Heart left ventricle (tissue), 16 donors: ENCODE data around the gene S1PR4. TPM values are rescaled to one million over a fixed set of nuclear protein-coding genes. Genes with fewer than 3 reads are reported as not detected.
"Not testable (repeated sequence)": the region's sequence is repeated elsewhere in the genome, so short reads cannot be mapped to it uniquely, and the experiment has no call there.

Source experiments
- ATAC-seq, 4 donors: fragments of 200-7000 bp; cut with Tn5 transposase; one replicate each; pipeline ENCODE4 v1.9.1; 2020 to 2022; ENCODE audit warnings: moderate library complexity in 4 of 4, mild to moderate bottlenecking in 3 of 4, moderate number of reproducible peaks in 1 of 4
- DNase-seq, 5 donors: peaks; one replicate each; pipeline ENCODE4 v3.0.0-alpha.2; 2020
- H3K27ac ChIP-seq, 12 donors: fragments of 200-600 bp; sonication (generic) in 4 of 12; one replicate each; pipeline versions ENCODE4 v1.5.0 to v1.8.0; 2016 to 2022; ENCODE audit warnings: mild to moderate bottlenecking in 2 of 12
- H3K27me3 ChIP-seq, 9 donors: fragments of 200-600 bp; sonication (generic) in 2 of 9; one replicate each; pipeline versions ENCODE4 v1.5.1 to v1.8.0; 2016 to 2022; ENCODE audit warnings: mild to moderate bottlenecking in 3 of 9
- H3K36me3 ChIP-seq, 9 donors: fragments of 200-600 bp; sonication (generic) in 2 of 9; one replicate each; pipeline versions ENCODE4 v1.5.0 to v1.8.0; 2018 to 2022; ENCODE audit warnings: mild to moderate bottlenecking in 2 of 9
- H3K4me1 ChIP-seq, 12 donors: fragments of 200-600 bp; sonication (generic) in 4 of 12; one replicate each; pipeline versions ENCODE4 v1.5.0 to v1.8.0; 2016 to 2022; ENCODE audit warnings: mild to moderate bottlenecking in 3 of 12
- H3K4me3 ChIP-seq, 12 donors: fragments of 200-600 bp; sonication (generic) in 4 of 12; one replicate each; pipeline versions ENCODE4 v1.5.0 to v1.8.0; 2017 to 2022; ENCODE audit warnings: mild to moderate bottlenecking in 9 of 12, moderate library complexity in 4 of 12
- H3K9me3 ChIP-seq, 12 donors: fragments of 200-600 bp; sonication (generic) in 4 of 12; one replicate each; pipeline versions ENCODE4 v1.5.0 to v1.8.0; 2016 to 2022; ENCODE audit warnings: mild to moderate bottlenecking in 1 of 12
- CTCF ChIP-seq, 12 donors: fragments of 200-600 bp; sonication (generic) in 4 of 12; IDR thresholded peaks; one replicate each; pipeline versions ENCODE4 v1.5.0 to v1.8.0; 2018 to 2022; ENCODE audit warnings: antibody characterized with exemption in 12 of 12, mild to moderate bottlenecking in 5 of 12
- POLR2A ChIP-seq, 2 donors: fragments of 450-650 bp; IDR thresholded peaks; one replicate each; pipeline ENCODE4 v1.6.1; 2017; ENCODE audit warnings: antibody characterized with exemption in 2 of 2, mild to moderate bottlenecking in 2 of 2, moderate library complexity in 2 of 2
- WGBS, 4 donors: extraction: QIAGEN DNeasy Blood & Tissue Kit in 2 of 4; methylation state at CpG; one replicate each; pipeline versions ENCODE4 v1.1.5 to v1.1.7; 2013 to 2018; 5-methylcytosine and 5-hydroxymethylcytosine counted together
- intact Hi-C, 10 donors: fragments of 100-400 bp; cut with DNase I; formaldehyde crosslinking; loops; one replicate each; pipeline versions ENCODE4 v1.11.1 to v1.14.2; 2022
- polyA plus RNA-seq, 2 donors: library from polyadenylated mRNA; stranded (reverse); fragments of 200-250 nt; gene quantifications; one replicate each; pipeline ENCODE4 v1.2.3, GENCODE V29; 2013
- total RNA-seq, 9 donors: library from RNA; depleted of rRNA in 2 of 9; stranded (reverse); fragments of >200 nt in 2 of 9; fragmentation: NEBNext Ultra II Directional in 3 of 9; extraction: Animal tissue kit (Norgen Biotek cat#: 25700) in 3 of 9; gene quantifications; one replicate each; pipeline versions ENCODE4 v1.1.0 to v1.2.4, GENCODE V29; 2016 to 2023
- donor health status: ischemic (EF 13 %, LVEDD 7.1; RV severe dilation, severe dysfunction).
- donor health status: healthy with polysubstance abuse.
- donor health status: DM: no; HTN: yes; CAD: no.
- donor health status: DM: no; HTN: no; CAD: no.
- donor health status: ischemic (EF 25% LVEDD 6.9; RV normal size, moderate dysfunction).
- donor health status: ischemic (EF 25% LVEDD 5.7; RV mildly dilated, moderate dysfunction).
- donor health status: healthy.
- donor health status: DM: yes; HTN: yes; CAD: no.
- donor health status: ischemic (EF 35%, LVEDD 5.7; RV mildly dilated, moderate dysfunction).
- donor health status: nonischemic (EF 11% LVEDD 7.7; RV severe dilation, severe dysfunction).
- donor health status: DM: yes; HTN: yes; CAD: no.
- donor health status: PGD.
- donor health status: ischemic (EF 29% LVEDD 5.4; RV normal size, mild dysfunction).
- donor health status: nonischemic (EF 23%, LVEDD 6.1; RV moderate dilation, normal function).

Gene S1PR4
- total and polyA plus RNA-seq, 11 donors: 0.35 to 5.5 (median 1.4) TPM

DNA sequence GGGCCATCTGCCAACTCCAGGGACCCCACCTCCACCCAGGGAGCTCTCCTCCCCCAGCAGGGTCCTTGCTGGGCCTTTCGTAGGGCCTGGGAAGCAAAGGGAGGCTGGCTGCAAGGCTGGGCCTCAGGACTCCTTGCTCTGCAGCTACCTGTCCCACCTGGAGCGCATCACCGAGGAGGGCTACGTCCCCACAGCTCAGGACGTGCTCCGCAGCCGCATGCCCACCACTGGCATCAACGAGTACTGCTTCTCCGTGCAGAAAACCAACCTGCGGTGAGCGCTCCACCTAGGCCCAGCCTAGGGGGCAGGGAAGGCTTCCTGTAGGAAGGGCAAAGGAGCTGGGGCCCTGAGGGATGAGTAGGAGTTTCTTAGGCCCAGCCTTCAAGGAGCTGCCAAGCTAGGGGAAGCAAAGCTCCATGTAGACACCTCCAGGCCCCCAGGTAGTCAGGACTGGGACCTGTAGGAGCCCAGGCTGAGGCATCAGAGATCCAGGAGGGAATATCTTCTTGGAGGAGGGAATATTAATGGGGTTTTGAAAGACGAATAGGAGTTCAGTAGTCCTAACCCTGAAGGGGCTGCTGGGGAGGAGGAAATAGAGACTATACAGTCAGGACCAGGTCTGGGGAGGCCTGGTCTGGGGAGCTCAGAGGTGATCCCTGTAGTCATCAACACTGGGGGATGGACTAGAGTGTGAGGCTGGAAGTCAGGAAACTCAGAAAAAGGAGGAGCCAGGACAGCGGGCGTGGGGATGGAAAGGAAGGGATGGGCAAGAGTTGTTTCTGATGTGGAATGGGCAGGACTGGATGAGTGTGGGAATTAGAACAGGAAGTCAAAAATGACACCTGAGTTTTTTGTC is 26.8 kb upstream of the S1PR4 start:
- Histone ChIP-seq H3K4me1 (peaks cover 0 to 17% (median 6%) of the 10 kb centered on the region in 12 donors), H3K9me3 (no peaks in the 10 kb centered on the region), H3K36me3 (peaks cover 0 to 32% (median 0%) of the 10 kb centered on the region in 9 donors), H3K4me3 (no peak overlapping the region), H3K27ac (no peak overlapping the region), H3K27me3 (peaks cover 0 to 4% (median 0%) of the 10 kb centered on the region in 9 donors)
- ATAC-seq: no peak
- intact Hi-C loops: loop anchor here in 1 of 10 donors (10.0 kb wide), 1 partner anchor 267 kb away; no protein-coding TSS in a partner anchor
- TF ChIP-seq CTCF (IDR thresholded peaks at IDR 0.05) (no peak), POLR2A (IDR thresholded peaks at IDR 0.05) (no peak)
- 74 to 86% (median 81%) methylated on average over 11 to 14 of the region's 14 CpGs for WGBS, 4 donors
- no peak for DNase-seq

- Histone ChIP-seq H3K36me3 (peaks cover 0 to 37% (median 0%) of the 10 kb centered on the region in 9 donors), H3K4me3 (no peak overlapping the region), H3K4me1 (peaks cover 0 to 17% (median 6%) of the 10 kb centered on the region in 12 donors), H3K27ac (no peak overlapping the region), H3K27me3 (peaks cover 0 to 4% (median 0%) of the 10 kb centered on the region in 9 donors), H3K9me3 (no peaks in the 10 kb centered on the region)
- intact Hi-C loops: loop anchor here in 1 of 10 donors (10.0 kb wide), 1 partner anchor 268 kb away; no protein-coding TSS in a partner anchor
- 81 to 93% (median 90%) methylated on average over 3 of the region's 3 CpGs for WGBS, 4 donors
- ATAC-seq (no peak), DNase-seq (no peak)
- TF ChIP-seq POLR2A (IDR thresholded peaks at IDR 0.05) (no peak), CTCF (IDR thresholded peaks at IDR 0.05) (no peak)
Observed at GRCh38 chr19:3152419-3152780, 26.2 kb upstream of the S1PR4 start.

- Histone ChIP-seq H3K36me3 (peaks cover 0 to 42% (median 0%) of the 10 kb centered on the region in 9 donors), H3K4me1 (peaks cover 0 to 17% (median 6%) of the 10 kb centered on the region in 12 donors), H3K4me3 (no peak overlapping the region), H3K27me3 (peaks cover 0 to 4% (median 0%) of the 10 kb centered on the region in 9 donors), H3K9me3 (no peaks in the 10 kb centered on the region), H3K27ac (no peak overlapping the region)
- intact Hi-C loops: loop anchor here in 1 of 10 donors (10.0 kb wide), 1 partner anchor 269 kb away; no protein-coding TSS in a partner anchor
- no peak for TF ChIP-seq CTCF (IDR thresholded peaks at IDR 0.05)
- no peak for TF ChIP-seq POLR2A (IDR thresholded peaks at IDR 0.05)
- 80 to 88% (median 82%) methylated on average over 3 of the region's 3 CpGs for WGBS, 4 donors
- no peak for ATAC-seq
- DNase-seq: no peak
Observed at GRCh38 chr19:3153286-3154230, 25.0 kb upstream of the S1PR4 start.

GRCh38 chr19:3154447-3154846 is 24.1 kb upstream of the S1PR4 start:
- not testable (repeated sequence) for H3K27me3 ChIP-seq, ATAC-seq, DNase-seq, H3K9me3 ChIP-seq
- Histone ChIP-seq H3K4me3 (peak overlapping the region in 4 of 12 donors; percentile 0 to 34 (median 20)), H3K4me1 (peaks cover 0 to 17% (median 6%) of the 10 kb centered on the region in 12 donors), H3K27ac (peak overlapping the region in 11 of 12 donors; percentile 0 to 90 (median 77)), H3K36me3 (peaks cover 0 to 36% (median 0%) of the 10 kb centered on the region in 9 donors)
- 87 to 92% (median 89%) methylated on average over 3 of the region's 3 CpGs for WGBS, 4 donors
- intact Hi-C loops: loop anchor here in 1 of 10 donors (10.0 kb wide), 1 partner anchor 270 kb away; no protein-coding TSS in a partner anchor
